HEK293 (cell line): ENCODE data around the gene CDH6.

ENCODE experiments used
- CTCF ChIA-PET: fragments of 350-600 bp; formaldehyde crosslinking; extraction: SDS; loops from one replicate; lab custom pipeline; 2021; ENCODE audit warnings: antibody characterized with exemption; lab: Yijun Ruan, JAX
- POLR2A ChIA-PET: fragments of 300-600 bp; formaldehyde crosslinking; extraction: SDS; loops from one replicate; lab custom pipeline; 2020; ENCODE audit warnings: antibody characterized with exemption, inconsistent platforms; lab: Yijun Ruan, JAX
- H3K27ac ChIP-seq: fragments of 200-500 bp; sonication (Bioruptor generic); 2 replicates; pipeline ENCODE4 v1.5.1; 2014; ENCODE audit warnings: low read depth, low read length, control low read depth, inconsistent platforms; ENCODE audit errors: extremely low read depth
- H3K36me3 ChIP-seq, 2 experiments: fragments of 200-500 bp in 1 of 2; sonication (Bioruptor generic) in 1 of 2; 1 replicate in 1 of 2; 2 replicates in 1 of 2; pipeline ENCODE4 v1.5.1; 2014 to 2017; ENCODE audit warnings: inconsistent platforms in 2 of 2, low read length in 2 of 2; ENCODE audit not compliant: control insufficient read depth in 2 of 2, insufficient read depth in 1 of 2
- H3K4me1 ChIP-seq: fragments of 200-500 bp; sonication (Bioruptor generic); 2 replicates; pipeline ENCODE4 v1.5.1; 2014; ENCODE audit warnings: mild to moderate bottlenecking, low read length, inconsistent platforms; ENCODE audit not compliant: control insufficient read depth, insufficient read depth
- H3K4me3 ChIP-seq: 2 replicates; pipeline ENCODE4 v1.5.1; 2011; ENCODE audit warnings: low read depth, mild to moderate bottlenecking, control low read depth, low read length, moderate library complexity
- H3K9me3 ChIP-seq: fragments of 200-500 bp; sonication (Bioruptor generic); 2 replicates; pipeline ENCODE4 v1.5.1; 2014; ENCODE audit warnings: low read depth, low read length, inconsistent platforms; ENCODE audit not compliant: control insufficient read depth, insufficient read depth
- HOXC10 ChIP-seq: sonication (generic); formaldehyde crosslinking; IDR thresholded peaks from 2 replicates; pipeline ENCODE4 v1.8.1; 2023; ENCODE audit warnings: mild to moderate bottlenecking, missing genetic modification reagents
- KLF10 ChIP-seq: fragments of 450-650 bp; IDR thresholded peaks from 2 replicates; pipeline ENCODE4 v1.5.1; 2018; ENCODE audit warnings: missing biosample characterization, mild to moderate bottlenecking, missing genetic modification characterization
- OSR2 ChIP-seq: fragments of 450-650 bp; formaldehyde crosslinking; IDR thresholded peaks from 2 replicates; pipeline ENCODE4 v1.5.1; 2016; ENCODE audit warnings: missing biosample characterization, missing genetic modification characterization
- SP2 ChIP-seq: fragments of 450-650 bp; formaldehyde crosslinking; IDR thresholded peaks from 2 replicates; pipeline ENCODE4 v1.5.1; 2016; ENCODE audit warnings: missing biosample characterization, missing genetic modification characterization
- SP7 ChIP-seq: fragments of 450-650 bp; formaldehyde crosslinking; IDR thresholded peaks from 2 replicates; pipeline ENCODE4 v1.5.1; 2016; ENCODE audit warnings: missing biosample characterization, missing genetic modification characterization
- ZEB2 ChIP-seq: fragments of 450-650 bp; formaldehyde crosslinking; IDR thresholded peaks from 2 replicates; pipeline ENCODE4 v1.5.1; 2016; ENCODE audit warnings: missing biosample characterization, missing genetic modification characterization
- ZFP37 ChIP-seq: fragments of 450-650 bp; formaldehyde crosslinking; IDR thresholded peaks from 2 replicates; pipeline ENCODE4 v1.5.1; 2016; ENCODE audit warnings: missing biosample characterization, missing genetic modification characterization
- ZNF132 ChIP-seq: fragments of 450-650 bp; formaldehyde crosslinking; IDR thresholded peaks from 2 replicates; pipeline ENCODE4 v1.5.1; 2017; ENCODE audit warnings: missing biosample characterization, missing genetic modification characterization, borderline replicate concordance
- ZNF148 ChIP-seq: fragments of 450-650 bp; formaldehyde crosslinking; IDR thresholded peaks from 2 replicates; pipeline ENCODE4 v1.5.0; 2017; ENCODE audit warnings: missing biosample characterization, missing genetic modification characterization, borderline replicate concordance
- ZNF16 ChIP-seq: fragments of 450-650 bp; formaldehyde crosslinking; IDR thresholded peaks from 2 replicates; pipeline ENCODE4 v1.5.1; 2016; ENCODE audit warnings: low read depth, missing biosample characterization, missing genetic modification characterization
- ZNF311 ChIP-seq: fragments of 450-650 bp; formaldehyde crosslinking; IDR thresholded peaks from 2 replicates; pipeline ENCODE4 v1.5.1; 2017; ENCODE audit warnings: missing biosample characterization, missing genetic modification characterization, borderline replicate concordance
- ZNF341 ChIP-seq: fragments of 450-650 bp; formaldehyde crosslinking; IDR thresholded peaks from 2 replicates; pipeline ENCODE4; 2016; ENCODE audit warnings: low read depth, missing biosample characterization, missing genetic modification characterization
- ZNF426 ChIP-seq: fragments of 450-650 bp; formaldehyde crosslinking; IDR thresholded peaks from 2 replicates; pipeline ENCODE4 v1.5.1; 2017; ENCODE audit warnings: missing biosample characterization, missing genetic modification characterization, mild to moderate bottlenecking, inconsistent platforms, moderate library complexity
- ZNF48 ChIP-seq: fragments of 450-650 bp; formaldehyde crosslinking; IDR thresholded peaks from 2 replicates; pipeline ENCODE4 v1.5.1; 2016; ENCODE audit warnings: missing biosample characterization, missing genetic modification characterization
- ZNF488 ChIP-seq: fragments of 450-650 bp; formaldehyde crosslinking; IDR thresholded peaks from 2 replicates; pipeline ENCODE4 v1.5.1; 2016; ENCODE audit warnings: missing biosample characterization, missing genetic modification characterization
- ZNF510 ChIP-seq: fragments of 450-650 bp; formaldehyde crosslinking; IDR thresholded peaks from 2 replicates; pipeline ENCODE4 v1.5.1; 2018; ENCODE audit warnings: mild to moderate bottlenecking, missing genetic modification characterization, missing biosample characterization; ENCODE audit not compliant: insufficient replicate concordance
- ZNF548 ChIP-seq: fragments of 450-650 bp; formaldehyde crosslinking; IDR thresholded peaks from 2 replicates; pipeline ENCODE4 v1.5.1; 2016; ENCODE audit warnings: missing biosample characterization, missing genetic modification characterization
- ZNF623 ChIP-seq: fragments of 450-650 bp; formaldehyde crosslinking; IDR thresholded peaks from 2 replicates; pipeline ENCODE4 v1.5.1; 2016; ENCODE audit warnings: missing biosample characterization, missing genetic modification characterization
- ZNF658 ChIP-seq: fragments of 450-650 bp; formaldehyde crosslinking; IDR thresholded peaks from 2 replicates; pipeline ENCODE4; 2016; ENCODE audit warnings: missing biosample characterization, missing genetic modification characterization
- ZNF76 ChIP-seq: fragments of 450-650 bp; formaldehyde crosslinking; IDR thresholded peaks from 2 replicates; pipeline ENCODE4; 2016; ENCODE audit warnings: low read depth, missing biosample characterization, missing genetic modification characterization, borderline replicate concordance
- ZSCAN5A ChIP-seq: fragments of 450-650 bp; formaldehyde crosslinking; IDR thresholded peaks from 2 replicates; pipeline ENCODE4 v1.5.1; 2016; ENCODE audit warnings: missing biosample characterization, missing genetic modification characterization
- TF ChIP-seq, protein P1 (sequence below): sonication (generic); formaldehyde crosslinking; IDR thresholded peaks from 2 replicates; pipeline ENCODE4 v1.8.1; 2022; ENCODE audit warnings: mild to moderate bottlenecking, moderate library complexity, missing genetic modification reagents

The CDH6 gene

GRCh38 chr5:31238497-31238896 lies 45.0 kb downstream of the CDH6 start:
- H3K36me3 ChIP-seq = no peaks in the 10 kb centered on the region

DNA sequence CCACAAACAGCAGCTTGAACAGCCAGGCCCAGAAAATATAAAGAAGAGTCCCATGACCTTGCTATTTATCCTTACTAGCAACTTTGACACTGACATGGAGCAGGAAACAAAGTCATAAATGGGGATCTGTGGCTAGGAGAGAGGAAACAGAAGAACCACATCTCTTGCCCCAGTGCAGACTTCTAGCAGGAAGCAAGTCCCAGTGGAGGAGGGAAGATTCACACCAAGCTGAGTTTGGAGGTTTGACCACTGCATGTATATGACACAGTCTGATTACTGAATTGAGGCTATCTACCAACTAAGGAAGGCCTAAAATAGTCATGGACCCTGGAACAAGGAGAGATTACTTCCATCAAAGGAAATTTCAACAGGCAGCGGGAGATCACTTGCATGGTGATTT lies 51.4 kb downstream of the CDH6 start:
- CTCF ChIA-PET = interaction anchor here (0.7 to 6.1 kb wide), 2 partner anchors 13 to 183 kb away, joined by 3 to 37 read pairs; no protein-coding TSS in a partner anchor
- TF ChIP-seq SP2 (no peak), ZNF658 (tag by site-specific recombination) (no peak), KLF10 (tag by site-specific recombination) (no peak), ZNF341 (tag by site-specific recombination) (no peak), ZNF548 (tag by site-specific recombination) (no peak), ZNF510 (no peak), OSR2 (tag by site-specific recombination) (no peak), ZNF311 (tag by site-specific recombination) (no peak), ZNF16 (tag by site-specific recombination) (no peak), ZNF623 (no peak), SP7 (tag by site-specific recombination) (no peak), ZSCAN5A (tag by site-specific recombination) (no peak)
- TF ChIP-seq, protein P1, sequence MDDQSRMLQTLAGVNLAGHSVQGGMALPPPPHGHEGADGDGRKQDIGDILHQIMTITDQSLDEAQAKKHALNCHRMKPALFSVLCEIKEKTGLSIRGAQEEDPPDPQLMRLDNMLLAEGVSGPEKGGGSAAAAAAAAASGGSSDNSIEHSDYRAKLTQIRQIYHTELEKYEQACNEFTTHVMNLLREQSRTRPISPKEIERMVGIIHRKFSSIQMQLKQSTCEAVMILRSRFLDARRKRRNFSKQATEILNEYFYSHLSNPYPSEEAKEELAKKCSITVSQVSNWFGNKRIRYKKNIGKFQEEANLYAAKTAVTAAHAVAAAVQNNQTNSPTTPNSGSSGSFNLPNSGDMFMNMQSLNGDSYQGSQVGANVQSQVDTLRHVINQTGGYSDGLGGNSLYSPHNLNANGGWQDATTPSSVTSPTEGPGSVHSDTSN = no peak
- no peaks in the 10 kb centered on the region for H3K9me3 ChIP-seq
- no peaks in the 10 kb centered on the region for H3K4me1 ChIP-seq
- no peak overlapping the region for H3K4me3 ChIP-seq
- POLR2A ChIA-PET = no interaction called here
- no peaks in the 10 kb centered on the region for H3K36me3 ChIP-seq
- no peak overlapping the region for H3K27ac ChIP-seq

More at GRCh38 chr5:31238497-31238896, 45.0 kb downstream of the CDH6 start:
- Histone ChIP-seq H3K27ac (no peak overlapping the region), H3K4me1 (no peaks in the 10 kb centered on the region), H3K4me3 (no peak overlapping the region)
- ChIA-PET CTCF (interaction anchor here (0.7 to 1.4 kb wide), 4 partner anchors 8 to 825 kb away, joined by 3 to 9 read pairs (median 3); no protein-coding TSS in a partner anchor), POLR2A (no interaction called here)
- no peak for TF ChIP-seq ZEB2
- no peak for TF ChIP-seq ZNF132
- TF ChIP-seq ZNF341 (tag by site-specific recombination) = no peak
- no peak for TF ChIP-seq ZNF148
- no peak for TF ChIP-seq ZNF426
- TF ChIP-seq ZNF488 = no peak
- no peak for TF ChIP-seq ZNF48
- TF ChIP-seq ZNF76 (tag by site-specific recombination) = no peak
- TF ChIP-seq HOXC10 (CRISPR knock-in tag) = no peak
- no peak for TF ChIP-seq ZFP37
- TF ChIP-seq, all 188 proteins: peak for 0
- H3K9me3 ChIP-seq = no peaks in the 10 kb centered on the region
